Fibroblast of skin of right biceps (primary cell): ENCODE measurements around the gene ZBTB4.
"Not testable (repeated sequence)": the region's sequence is repeated elsewhere in the genome, so short reads cannot be mapped to it uniquely, and the experiment has no call there.

Source experiments
- DNase-seq: peaks from one replicate; pipeline ENCODE4 v3.0.0-alpha.2; 2013

Gene ZBTB4

GRCh38 chr17:7490144-7490543 is 10.7 kb upstream of the ZBTB4 start:
- no peak for DNase-seq

- DNase-seq: no peak
Observed at GRCh38 chr17:7486181-7486580, 6.8 kb upstream of the ZBTB4 start.

- DNase-seq: no peak
Observed at GRCh38 chr17:7484919-7485377, 5.5 kb upstream of the ZBTB4 start.

- DNase-seq: peak; percentile 97
Observed at GRCh38 chr17:7484067-7484918, 4.9 kb upstream of the ZBTB4 start, which contains the start of gene POLR2A. Gene POLR2A (plus strand): TSS chr17:7484366.

- peak; percentile 95 for DNase-seq
Observed at GRCh38 chr17:7483255-7484066, 4.0 kb upstream of the ZBTB4 start.

GRCh38 chr17:7482742-7483088 is 3.3 kb upstream of the ZBTB4 start:
- not testable (repeated sequence) for DNase-seq

GRCh38 chr17:7481842-7482741 is 2.7 kb upstream of the ZBTB4 start:
- not testable (repeated sequence) for DNase-seq

- DNase-seq: not testable (repeated sequence)
Observed at GRCh38 chr17:7481275-7481674, 1.8 kb upstream of the ZBTB4 start, which contains the start of gene SLC35G6. Gene SLC35G6 (plus strand): TSS chr17:7481446. CDS start chr17:7481517, 71 bp downstream.

- DNase-seq: no peak
Observed at GRCh38 chr17:7480089-7480384, 606 bp upstream of the ZBTB4 start.

- peak; percentile 40 for DNase-seq
Observed at GRCh38 chr17:7478276-7479212, 887 bp downstream of the ZBTB4 start.

- peak; percentile 64 for DNase-seq
Observed at GRCh38 chr17:7477392-7478275, 1.8 kb downstream of the ZBTB4 start.

GRCh38 chr17:7476951-7477350 is 2.5 kb downstream of the ZBTB4 start:
- no peak for DNase-seq

GRCh38 chr17:7476494-7476893 is 2.9 kb downstream of the ZBTB4 start:
- DNase-seq: peak; percentile 48

GRCh38 chr17:7475764-7476422 is 3.5 kb downstream of the ZBTB4 start:
- peak; percentile 34 for DNase-seq

GRCh38 chr17:7474767-7475166 is 4.7 kb downstream of the ZBTB4 start:
- DNase-seq: not testable (repeated sequence)

GRCh38 chr17:7471729-7472128 is 7.7 kb downstream of the ZBTB4 start:
- DNase-seq: no peak

- DNase-seq: not testable (repeated sequence)
Observed at GRCh38 chr17:7470457-7470973, 8.9 kb downstream of the ZBTB4 start.

GRCh38 chr17:7469843-7470242 is 9.6 kb downstream of the ZBTB4 start:
- DNase-seq: not testable (repeated sequence)

GRCh38 chr17:7468804-7469389 is 10.5 kb downstream of the ZBTB4 start:
- no peak for DNase-seq
